ENCODE results near the gene DQX1.

DNA sequence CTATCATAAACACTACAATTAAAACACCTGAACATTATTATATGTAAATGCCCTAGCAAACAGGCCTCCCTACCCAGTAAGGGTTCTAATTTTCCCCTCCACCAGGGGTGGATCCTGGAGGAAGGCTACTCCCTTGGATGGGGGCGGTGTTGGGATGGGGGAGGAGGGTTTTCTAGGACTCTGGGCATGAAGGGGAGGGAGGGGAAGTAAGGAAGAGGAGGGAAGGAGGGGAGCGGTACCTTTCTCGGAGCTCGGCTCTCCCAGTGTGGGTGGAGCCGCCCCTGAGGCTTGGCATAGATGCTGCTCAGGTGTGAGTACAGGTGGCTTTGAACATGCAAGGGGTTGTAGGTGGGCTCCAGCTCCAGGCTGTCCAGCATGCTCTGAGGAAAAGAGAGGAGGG, 33.9 kb upstream of the DQX1 start:
- TF ChIP-seq, protein P1, sequence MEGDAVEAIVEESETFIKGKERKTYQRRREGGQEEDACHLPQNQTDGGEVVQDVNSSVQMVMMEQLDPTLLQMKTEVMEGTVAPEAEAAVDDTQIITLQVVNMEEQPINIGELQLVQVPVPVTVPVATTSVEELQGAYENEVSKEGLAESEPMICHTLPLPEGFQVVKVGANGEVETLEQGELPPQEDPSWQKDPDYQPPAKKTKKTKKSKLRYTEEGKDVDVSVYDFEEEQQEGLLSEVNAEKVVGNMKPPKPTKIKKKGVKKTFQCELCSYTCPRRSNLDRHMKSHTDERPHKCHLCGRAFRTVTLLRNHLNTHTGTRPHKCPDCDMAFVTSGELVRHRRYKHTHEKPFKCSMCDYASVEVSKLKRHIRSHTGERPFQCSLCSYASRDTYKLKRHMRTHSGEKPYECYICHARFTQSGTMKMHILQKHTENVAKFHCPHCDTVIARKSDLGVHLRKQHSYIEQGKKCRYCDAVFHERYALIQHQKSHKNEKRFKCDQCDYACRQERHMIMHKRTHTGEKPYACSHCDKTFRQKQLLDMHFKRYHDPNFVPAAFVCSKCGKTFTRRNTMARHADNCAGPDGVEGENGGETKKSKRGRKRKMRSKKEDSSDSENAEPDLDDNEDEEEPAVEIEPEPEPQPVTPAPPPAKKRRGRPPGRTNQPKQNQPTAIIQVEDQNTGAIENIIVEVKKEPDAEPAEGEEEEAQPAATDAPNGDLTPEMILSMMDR (conservative IDR thresholded peaks at IDR 0.05 in 1 of 2, IDR thresholded peaks at IDR 0.05 in 1 of 2; ENCODE audit: extremely low read depth in 1 of 2, insufficient read depth in 1 of 2, low read depth in 1 of 2, low read length in 2 of 2) = no peak
- TF ChIP-seq EZH2 (IDR thresholded peaks at IDR 0.05; ENCODE audit: borderline replicate concordance, low read length) = no peak

All from mammary epithelial cell (primary cell).